ENCODE results near the gene RCN2.
"Not testable (repeated sequence)": the region's sequence is repeated elsewhere in the genome, so short reads cannot be mapped to it uniquely, and the experiment has no call there.

The RCN2 gene

GRCh38 chr15:76931397-76932134, at the start of gene RCN2:
RCN2 (plus strand) TSS chr15:76931749; CDS start chr15:76931842, 93 bp downstream.
- peak; percentile 93 for DNase-seq

- DNase-seq: no peak
Observed at GRCh38 chr15:76885212-76885611, 46.3 kb upstream of the RCN2 start.

- not testable (repeated sequence) for DNase-seq
Observed at GRCh38 chr15:76887280-76888141, 44.0 kb upstream of the RCN2 start.

- DNase-seq: not testable (repeated sequence)
Observed at GRCh38 chr15:76892836-76893235, 38.7 kb upstream of the RCN2 start.

GRCh38 chr15:76894174-76894573, 37.4 kb upstream of the RCN2 start:
- DNase-seq: no peak

GRCh38 chr15:76898102-76898501, 33.4 kb upstream of the RCN2 start:
- no peak for DNase-seq

- DNase-seq: not testable (repeated sequence)
Observed at GRCh38 chr15:76899176-76899930, 32.2 kb upstream of the RCN2 start.

GRCh38 chr15:76899931-76900310, 31.6 kb upstream of the RCN2 start:
- not testable (repeated sequence) for DNase-seq

- DNase-seq: no peak
Observed at GRCh38 chr15:76901965-76902364, 29.6 kb upstream of the RCN2 start.

GRCh38 chr15:76903251-76903681, 28.3 kb upstream of the RCN2 start:
- DNase-seq: no peak

- DNase-seq: no peak
Observed at GRCh38 chr15:76904461-76905012, 27.0 kb upstream of the RCN2 start.

- DNase-seq: peak; percentile 90
Observed at GRCh38 chr15:76905013-76905839, 26.3 kb upstream of the RCN2 start, which contains the start of gene SCAPER. SCAPER (minus strand) TSS chr15:76905340; CDS start chr15:76883817, 21,523 bp downstream.

- DNase-seq: no peak
Observed at GRCh38 chr15:76905855-76906254, 25.7 kb upstream of the RCN2 start.

GRCh38 chr15:76912430-76912829, 19.1 kb upstream of the RCN2 start:
- no peak for DNase-seq

GRCh38 chr15:76913737-76914136, 17.8 kb upstream of the RCN2 start:
- no peak for DNase-seq

GRCh38 chr15:76916369-76916768, 15.2 kb upstream of the RCN2 start:
- DNase-seq: no peak

GRCh38 chr15:76928201-76928600, 3.3 kb upstream of the RCN2 start:
- DNase-seq: no peak

GRCh38 chr15:76929011-76929760, 2.4 kb upstream of the RCN2 start:
- DNase-seq: no peak

GRCh38 chr15:76930831-76931396, 635 bp upstream of the RCN2 start:
- DNase-seq: no peak

GRCh38 chr15:76932135-76932966, 802 bp downstream of the RCN2 start:
- DNase-seq: no peak

All from stimulated activated naive CD4-positive, alpha-beta T cell treated with Interleukin-2 at 50 U/mL for 16 hours (primary cell).